CD4-positive, CD25-positive, alpha-beta regulatory T cell (primary cell): ENCODE measurements around the gene MECP2. TPM values are rescaled to one million over a fixed set of nuclear protein-coding genes. Genes with fewer than 3 reads are reported as not detected.

ENCODE experiments used
- ATAC-seq, 2 donors: fragments of 150-1000 bp; cut with Tn5 transposase; one replicate each; pipeline ENCODE4 v1.10.0; 2021; ENCODE audit warnings: low read depth in 2 of 2, moderate number of reproducible peaks in 2 of 2, moderate library complexity in 1 of 2
- DNase-seq, 3 donors: peaks; one replicate each; pipeline versions ENCODE4 v3.0.0 to v3.0.0-alpha.2; 2012 to 2022; ENCODE audit warnings: mixed read lengths in 1 of 3
- H3K27ac ChIP-seq: one replicate; pipeline ENCODE4 v1.7.0; 2013; ENCODE audit warnings: mild to moderate bottlenecking, low read length; ENCODE audit not compliant: insufficient read depth, poor library complexity, severe bottlenecking
- H3K27me3 ChIP-seq: one replicate; pipeline ENCODE4 v1.7.0; 2013; ENCODE audit warnings: low read length; ENCODE audit not compliant: control insufficient read depth, insufficient read depth
- H3K36me3 ChIP-seq: one replicate; pipeline ENCODE4 v1.7.0; 2013; ENCODE audit warnings: mild to moderate bottlenecking, low read length, moderate library complexity; ENCODE audit not compliant: control insufficient read depth, insufficient read depth
- H3K4me1 ChIP-seq: 2 replicates; pipeline ENCODE4 v1.7.0; 2013; ENCODE audit warnings: mild to moderate bottlenecking, low read length; ENCODE audit not compliant: insufficient read depth, control insufficient read depth, poor library complexity, severe bottlenecking
- H3K4me3 ChIP-seq: one replicate; pipeline ENCODE4 v1.7.0; 2013; ENCODE audit warnings: low read depth, mild to moderate bottlenecking, low read length, moderate library complexity
- H3K9me3 ChIP-seq, 2 experiments: 1 replicate in 1 of 2; 2 replicates in 1 of 2; pipeline ENCODE4 v1.7.0; 2013; ENCODE audit warnings: low read length in 2 of 2, mild to moderate bottlenecking in 1 of 2, moderate library complexity in 1 of 2; ENCODE audit not compliant: control insufficient read depth in 2 of 2
- H3K27ac Mint-ChIP-seq, 3 donors: one replicate each; pipeline ENCODE4 v1.8.0; 2020 to 2022; ENCODE audit warnings: mild to moderate bottlenecking in 3 of 3, mixed read lengths in 3 of 3, moderate library complexity in 2 of 3
- H3K27me3 Mint-ChIP-seq: one replicate; pipeline ENCODE4 v1.8.0; 2022; ENCODE audit warnings: mild to moderate bottlenecking, mixed read lengths
- H3K36me3 Mint-ChIP-seq: one replicate; pipeline ENCODE4 v1.8.0; 2020; ENCODE audit warnings: mixed read lengths
- H3K4me1 Mint-ChIP-seq, 4 donors: one replicate each; pipeline ENCODE4 v1.8.0; 2020 to 2022; ENCODE audit warnings: mixed read lengths in 4 of 4, mild to moderate bottlenecking in 1 of 4
- H3K4me3 Mint-ChIP-seq, 4 donors: one replicate each; pipeline ENCODE4 v1.8.0; 2020 to 2022; ENCODE audit warnings: mild to moderate bottlenecking in 4 of 4, mixed read lengths in 4 of 4, moderate library complexity in 3 of 4
- H3K9me3 Mint-ChIP-seq, 7 donors: one replicate each; pipeline ENCODE4 v1.8.0; 2020 to 2022; ENCODE audit warnings: mixed read lengths in 7 of 7, mild to moderate bottlenecking in 3 of 7, moderate library complexity in 2 of 7
- polyA plus RNA-seq, 4 donors: library from polyadenylated mRNA; unstranded; fragments of 300-500 nt; fragmentation: Illumina TruSeq; gene quantifications; one replicate each; pipeline ENCODE4 v1.2.3, GENCODE V29; 2021
- total RNA-seq: library from RNA; stranded (reverse); gene quantifications from one replicate; pipeline ENCODE4 v1.2.3, GENCODE V29; 2022

The MECP2 gene
- total and polyA plus RNA-seq, 5 donors from 2014 or later = 13.3 to 180 (median 16.9) TPM

DNA sequence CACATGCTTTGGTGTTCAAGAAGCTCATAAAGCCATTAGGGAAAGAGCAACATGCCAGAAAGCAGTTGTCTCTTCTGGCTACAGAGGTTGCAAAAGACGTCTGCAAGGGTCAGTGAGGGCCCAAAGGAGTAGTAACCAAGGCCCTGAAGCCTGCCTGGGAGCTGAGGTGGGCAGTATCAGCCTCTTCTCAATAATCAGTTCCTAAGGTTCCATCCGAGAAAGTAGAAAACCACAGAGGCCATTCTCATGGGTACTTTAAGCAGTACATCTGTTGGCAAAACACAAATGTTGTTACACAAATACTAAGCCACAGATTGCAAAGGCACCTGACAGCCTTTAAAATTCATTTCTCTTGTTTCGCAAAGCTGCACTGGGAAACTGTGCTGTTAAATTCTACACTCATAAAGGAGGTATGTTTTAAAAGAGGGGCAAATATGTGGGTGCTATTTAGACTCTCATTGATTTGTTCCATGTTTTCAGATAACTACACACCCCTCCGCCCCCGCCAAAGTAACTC lies 37.7 kb downstream of the MECP2 start:
- DNase-seq (no peak), ATAC-seq (no peak)
- Mint-ChIP-seq H3K27me3 (no peaks in the 10 kb centered on the region), H3K4me1 (peaks cover 7 to 83% (median 60%) of the 10 kb centered on the region in 4 donors), H3K27ac (peak overlapping the region; percentile 6 to 66 (median 26)), H3K4me3 (no peak overlapping the region), H3K36me3 (peaks cover 12% of the 10 kb centered on the region), H3K9me3 (no peaks in the 10 kb centered on the region)
- no peak overlapping the region for H3K27ac ChIP-seq
- no peak overlapping the region for H3K4me3 ChIP-seq
- peaks cover 43% of the 10 kb centered on the region for H3K4me1 ChIP-seq
- H3K27me3 ChIP-seq = no peaks in the 10 kb centered on the region
- peaks cover 22% of the 10 kb centered on the region for H3K36me3 ChIP-seq
- no peaks in the 10 kb centered on the region for H3K9me3 ChIP-seq

GRCh38 chrX:154059231-154059630 lies 38.3 kb downstream of the MECP2 start:
- H3K4me1 Mint-ChIP-seq = peaks cover 7 to 78% (median 55%) of the 10 kb centered on the region in 4 donors
- H3K27me3 ChIP-seq = no peaks in the 10 kb centered on the region
- peaks cover 43% of the 10 kb centered on the region for H3K4me1 ChIP-seq
- no peak overlapping the region for H3K4me3 Mint-ChIP-seq
- H3K27me3 Mint-ChIP-seq = no peaks in the 10 kb centered on the region
- H3K36me3 ChIP-seq = peaks cover 22% of the 10 kb centered on the region
- H3K27ac ChIP-seq = no peak overlapping the region
- no peaks in the 10 kb centered on the region for H3K9me3 ChIP-seq
- H3K4me3 ChIP-seq = no peak overlapping the region
- H3K27ac Mint-ChIP-seq = peak overlapping the region; percentile 6 to 82 (median 26)
- no peak for DNase-seq
- H3K36me3 Mint-ChIP-seq = peaks cover 12% of the 10 kb centered on the region
- ATAC-seq = no peak
- H3K9me3 Mint-ChIP-seq = no peaks in the 10 kb centered on the region

- peaks cover 12% of the 10 kb centered on the region for H3K36me3 Mint-ChIP-seq
- DNase-seq (no peak), ATAC-seq (no peak)
- H3K4me1 ChIP-seq = peaks cover 35% of the 10 kb centered on the region
- H3K9me3 ChIP-seq = no peaks in the 10 kb centered on the region
- H3K4me3 ChIP-seq = no peak overlapping the region
- no peaks in the 10 kb centered on the region for H3K27me3 ChIP-seq
- H3K27ac ChIP-seq = no peak overlapping the region
- no peaks in the 10 kb centered on the region for H3K27me3 Mint-ChIP-seq
- H3K4me3 Mint-ChIP-seq = peak overlapping the region in 1 of 4 donors; percentile 28
- H3K9me3 Mint-ChIP-seq = no peaks in the 10 kb centered on the region
- H3K4me1 Mint-ChIP-seq = peaks cover 7 to 71% (median 48%) of the 10 kb centered on the region in 4 donors
- H3K36me3 ChIP-seq = peaks cover 22% of the 10 kb centered on the region
- peak overlapping the region; percentile 22 to 82 (median 59) for H3K27ac Mint-ChIP-seq
Measured at GRCh38 chrX:154058214-154058997, 39.1 kb downstream of the MECP2 start.

- H3K27me3 Mint-ChIP-seq = no peaks in the 10 kb centered on the region
- no peak for ATAC-seq
- no peak overlapping the region for H3K4me3 ChIP-seq
- peaks cover 26% of the 10 kb centered on the region for H3K36me3 ChIP-seq
- peaks cover 12% of the 10 kb centered on the region for H3K36me3 Mint-ChIP-seq
- no peaks in the 10 kb centered on the region for H3K27me3 ChIP-seq
- no peaks in the 10 kb centered on the region for H3K9me3 ChIP-seq
- H3K27ac ChIP-seq = peak overlapping the region; percentile 61
- no peak for DNase-seq
- peak overlapping the region in 2 of 4 donors; percentile 5 to 6 for H3K4me3 Mint-ChIP-seq
- H3K27ac Mint-ChIP-seq = peak overlapping the region in 2 of 3 donors; percentile 22 to 55
- H3K4me1 ChIP-seq = peaks cover 32% of the 10 kb centered on the region
- H3K9me3 Mint-ChIP-seq = no peaks in the 10 kb centered on the region
- peaks cover 7 to 67% (median 44%) of the 10 kb centered on the region in 4 donors for H3K4me1 Mint-ChIP-seq
Measured at GRCh38 chrX:154057791-154058190, 39.7 kb downstream of the MECP2 start.

- peaks cover 12% of the 10 kb centered on the region for H3K36me3 Mint-ChIP-seq
- no peaks in the 10 kb centered on the region for H3K9me3 ChIP-seq
- H3K4me3 Mint-ChIP-seq = peak overlapping the region; percentile 13 to 53 (median 31)
- H3K27ac ChIP-seq = peak overlapping the region; percentile 61
- H3K27me3 Mint-ChIP-seq = no peaks in the 10 kb centered on the region
- H3K4me1 Mint-ChIP-seq = peaks cover 10 to 65% (median 43%) of the 10 kb centered on the region in 4 donors
- DNase-seq (peak in 2 of 3 donors; percentile 34), ATAC-seq (peak; percentile 52 to 60)
- H3K9me3 Mint-ChIP-seq = no peaks in the 10 kb centered on the region
- H3K4me3 ChIP-seq = peak overlapping the region; percentile 15
- H3K27ac Mint-ChIP-seq = peak overlapping the region in 2 of 3 donors; percentile 5 to 72
- H3K27me3 ChIP-seq = no peaks in the 10 kb centered on the region
- peaks cover 25% of the 10 kb centered on the region for H3K36me3 ChIP-seq
- peaks cover 29% of the 10 kb centered on the region for H3K4me1 ChIP-seq
Measured at GRCh38 chrX:154056770-154057241, 40.7 kb downstream of the MECP2 start.

DNA sequence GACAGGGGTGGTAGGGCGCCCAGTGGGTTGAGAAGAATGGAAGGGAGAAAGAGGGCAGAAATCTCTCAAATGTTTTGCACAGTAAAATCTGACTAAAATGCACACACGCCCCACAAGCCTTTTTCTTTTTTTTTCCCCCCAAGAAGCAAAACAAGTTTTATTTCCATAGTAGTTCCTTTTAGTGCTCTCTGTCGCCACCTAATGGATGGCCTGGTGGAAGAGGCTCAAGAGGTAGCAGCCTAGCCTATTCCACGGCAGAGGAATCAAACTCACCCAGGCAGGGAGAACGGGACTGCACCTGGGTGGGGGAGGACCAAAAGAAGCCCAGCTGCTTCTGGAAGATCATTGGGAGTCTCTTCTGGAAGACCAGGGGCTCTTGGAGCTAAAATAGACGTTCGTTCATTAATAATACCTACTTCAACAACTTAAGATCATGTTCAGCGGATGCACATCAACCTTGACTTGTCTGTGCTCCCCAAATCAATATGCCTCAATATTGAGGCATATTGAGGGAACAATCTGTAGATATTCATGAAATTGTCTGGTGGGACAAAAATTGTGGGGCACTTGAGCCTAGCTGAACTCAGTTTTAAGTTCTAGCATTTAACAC lies 46.2 kb downstream of the MECP2 start:
- Mint-ChIP-seq H3K9me3 (peaks cover 0 to 1% (median 0%) of the 10 kb centered on the region in 7 donors), H3K27ac (peak overlapping the region; percentile 47 to 75 (median 52)), H3K4me1 (peaks cover 14 to 54% (median 26%) of the 10 kb centered on the region in 4 donors), H3K27me3 (no peaks in the 10 kb centered on the region), H3K4me3 (peak overlapping the region in 1 of 4 donors; percentile 26), H3K36me3 (peaks cover 18% of the 10 kb centered on the region)
- ATAC-seq (peak; percentile 67 to 72), DNase-seq (peak; percentile 56 to 71 (median 66))
- Histone ChIP-seq H3K4me3 (no peak overlapping the region), H3K27me3 (no peaks in the 10 kb centered on the region), H3K9me3 (no peaks in the 10 kb centered on the region), H3K4me1 (peaks cover 9% of the 10 kb centered on the region), H3K27ac (peak overlapping the region; percentile 23), H3K36me3 (peaks cover 28% of the 10 kb centered on the region)

DNA sequence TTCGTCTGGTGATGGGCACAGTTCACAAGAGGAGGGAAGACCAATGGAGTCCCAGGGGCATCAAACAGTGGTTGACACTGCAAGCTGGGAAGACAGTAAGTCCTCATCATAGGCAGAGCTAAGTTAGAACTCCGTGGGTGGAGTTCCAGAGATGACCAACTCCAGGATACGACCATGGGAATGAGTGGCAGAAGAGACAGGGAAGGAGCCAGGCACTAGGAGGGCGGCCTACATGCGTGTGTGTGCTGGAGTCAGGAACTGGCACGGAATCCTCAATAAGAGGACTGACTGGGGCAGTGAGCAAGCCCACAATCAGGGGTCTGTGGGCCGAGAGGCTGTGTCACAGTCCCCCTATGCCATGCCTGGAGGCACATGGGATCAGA lies 47.4 kb downstream of the MECP2 start:
- Mint-ChIP-seq H3K27me3 (no peaks in the 10 kb centered on the region), H3K27ac (peak overlapping the region in 2 of 3 donors; percentile 59 to 77), H3K4me3 (peak overlapping the region in 1 of 4 donors; percentile 45), H3K4me1 (peaks cover 14 to 53% (median 25%) of the 10 kb centered on the region in 4 donors), H3K9me3 (peaks cover 0 to 1% (median 0%) of the 10 kb centered on the region in 7 donors), H3K36me3 (peaks cover 18% of the 10 kb centered on the region)
- peaks cover 6% of the 10 kb centered on the region for H3K4me1 ChIP-seq
- no peaks in the 10 kb centered on the region for H3K9me3 ChIP-seq
- H3K36me3 ChIP-seq = peaks cover 30% of the 10 kb centered on the region
- H3K4me3 ChIP-seq = no peak overlapping the region
- no peak overlapping the region for H3K27ac ChIP-seq
- ATAC-seq (no peak), DNase-seq (no peak)
- H3K27me3 ChIP-seq = no peaks in the 10 kb centered on the region
